Kidney (tissue), 14 donors: ENCODE data around the gene ZNF888. TPM values are rescaled to one million over a fixed set of nuclear protein-coding genes. Genes with fewer than 3 reads are reported as not detected.
"Not testable (repeated sequence)": the region's sequence is repeated elsewhere in the genome, so short reads cannot be mapped to it uniquely, and the experiment has no call there.

ENCODE experiments used
- DNase-seq, 5 donors: peaks; one replicate each; pipeline ENCODE4 v3.0.0-alpha.2; 2013 to 2020
- FAIRE-seq: peaks from 2 replicates; lab custom pipeline; 2012; peaks lifted over from hg19 to GRCh38; lab: Jason Lieb, UNC
- H3K27ac ChIP-seq, 2 donors: one replicate each; pipeline ENCODE4 v1.7.0; 2013; ENCODE audit warnings: low read depth in 2 of 2, low read length in 2 of 2, inconsistent platforms in 1 of 2
- H3K27me3 ChIP-seq: one replicate; pipeline ENCODE4 v1.7.1; 2013; ENCODE audit warnings: low read length, inconsistent platforms; ENCODE audit not compliant: control insufficient read depth, insufficient read depth
- H3K36me3 ChIP-seq, 3 donors: one replicate each; pipeline versions ENCODE4 v1.7.0 to v1.7.1; 2013; ENCODE audit warnings: low read length in 3 of 3, control low read depth in 1 of 3, inconsistent platforms in 1 of 3; ENCODE audit not compliant: insufficient read depth in 3 of 3, control insufficient read depth in 2 of 3
- H3K4me1 ChIP-seq, 3 donors: one replicate each; pipeline versions ENCODE4 v1.7.0 to v1.7.1; 2013; ENCODE audit warnings: low read length in 3 of 3, inconsistent platforms in 1 of 3, low read depth in 1 of 3; ENCODE audit not compliant: control insufficient read depth in 2 of 3, insufficient read depth in 2 of 3
- H3K4me3 ChIP-seq, 3 donors: one replicate each; pipeline versions ENCODE4 v1.7.0 to v1.8.1; 2013; ENCODE audit warnings: low read length in 3 of 3, control low read depth in 1 of 3, inconsistent platforms in 1 of 3
- H3K9ac ChIP-seq, 3 donors: one replicate each; pipeline versions ENCODE4 v1.7.0 to v1.7.1; 2013; ENCODE audit warnings: low read length in 3 of 3, control low read depth in 1 of 3, inconsistent platforms in 1 of 3
- H3K9me3 ChIP-seq, 3 donors: one replicate each; pipeline versions ENCODE4 v1.7.0 to v1.7.1; 2013; ENCODE audit warnings: low read length in 3 of 3, control low read depth in 1 of 3, inconsistent platforms in 1 of 3; ENCODE audit not compliant: control insufficient read depth in 2 of 3, insufficient read depth in 1 of 3
- CTCF ChIP-seq: IDR thresholded peaks from 3 replicates; pipeline ENCODE4 v1.5.1; 2012; ENCODE audit warnings: mild to moderate bottlenecking, moderate library complexity, borderline replicate concordance; ENCODE audit not compliant: insufficient read depth; ENCODE audit errors: extremely low read depth
- intact Hi-C: fragments of 100-400 bp; cut with DNase I; formaldehyde crosslinking; loops from one replicate; pipeline ENCODE4 v1.11.1; 2022
- polyA plus RNA-seq: library from polyadenylated mRNA; stranded (reverse); fragments of 350-450 nt; fragmentation: Illumina TruSeq; extraction: RNeasy Lipid Tissue Mini Kit (QIAGEN cat#74804); gene quantifications from one replicate; pipeline ENCODE4 v1.2.3, GENCODE V29; 2014; ENCODE audit warnings: low read depth, low replicate concordance; ENCODE audit not compliant: insufficient read depth
- total RNA-seq: library from RNA; stranded (reverse); fragmentation: NEBNext Ultra II Directional; extraction: Animal tissue kit (Norgen Biotek cat#: 25700); gene quantifications from one replicate; pipeline ENCODE4 v1.2.1, GENCODE V29; 2021
- donor health status: control.
- donor health status: control.
- donor health status: control.
- donor health status: control.
- donor health status: control.
- donor health status: DM: yes; HTN: yes; CAD: no.
- donor health status: Normal renal cell carcinoma (clear cell type).

Gene ZNF888
- total and polyA plus RNA-seq, 2 donors from 2014 or later = 3.4 to 22.6 TPM

- peaks cover 10 to 51% (median 41%) of the 10 kb centered on the region in 3 donors for H3K9me3 ChIP-seq
- H3K27ac ChIP-seq = no peak overlapping the region
- H3K27me3 ChIP-seq = no peaks in the 10 kb centered on the region
- intact Hi-C loops = no loop called here
- FAIRE-seq (no peak), DNase-seq (no peak)
- peaks cover 24 to 37% (median 30%) of the 10 kb centered on the region in 3 donors for H3K36me3 ChIP-seq
- no peak overlapping the region for H3K4me3 ChIP-seq
- H3K4me1 ChIP-seq = peaks cover 0 to 2% (median 0%) of the 10 kb centered on the region in 3 donors
- TF ChIP-seq CTCF = no peak
- no peak overlapping the region for H3K9ac ChIP-seq
Observed at GRCh38 chr19:52948025-52948770, 25.0 kb upstream of the ZNF888 start.

GRCh38 chr19:52946322-52947310 lies 23.4 kb upstream of the ZNF888 start:
- peaks cover 0 to 2% (median 0%) of the 10 kb centered on the region in 3 donors for H3K4me1 ChIP-seq
- H3K4me3 ChIP-seq = peak overlapping the region in 2 of 3 donors; percentile 17 to 43
- peaks cover 14 to 21% (median 16%) of the 10 kb centered on the region in 3 donors for H3K36me3 ChIP-seq
- TF ChIP-seq CTCF = no peak
- no peak for FAIRE-seq
- DNase-seq = peak; percentile 81 to 91 (median 89)
- peak overlapping the region in 1 of 2 donors; percentile 48 for H3K27ac ChIP-seq
- H3K27me3 ChIP-seq = no peaks in the 10 kb centered on the region
- intact Hi-C loops = no loop called here
- no peak overlapping the region for H3K9ac ChIP-seq
- peaks cover 8 to 37% (median 33%) of the 10 kb centered on the region in 3 donors for H3K9me3 ChIP-seq

GRCh38 chr19:52945652-52946321 lies 22.6 kb upstream of the ZNF888 start:
- DNase-seq = no peak
- H3K27ac ChIP-seq = peak overlapping the region; percentile 43 to 53
- intact Hi-C loops = no loop called here
- peaks cover 0 to 2% (median 0%) of the 10 kb centered on the region in 3 donors for H3K4me1 ChIP-seq
- FAIRE-seq = no peak
- H3K36me3 ChIP-seq = peaks cover 7 to 13% (median 9%) of the 10 kb centered on the region in 3 donors
- peaks cover 7 to 30% (median 28%) of the 10 kb centered on the region in 3 donors for H3K9me3 ChIP-seq
- H3K27me3 ChIP-seq = no peaks in the 10 kb centered on the region
- no peak for TF ChIP-seq CTCF
- H3K4me3 ChIP-seq = peak overlapping the region in 1 of 3 donors; percentile 17
- no peak overlapping the region for H3K9ac ChIP-seq

- peak overlapping the region in 1 of 2 donors; percentile 43 for H3K27ac ChIP-seq
- H3K27me3 ChIP-seq, H3K4me1 ChIP-seq, FAIRE-seq, H3K9ac ChIP-seq, H3K4me3 ChIP-seq, H3K36me3 ChIP-seq, intact Hi-C loops: not testable (repeated sequence)
- peaks cover 1 to 21% (median 19%) of the 10 kb centered on the region in 3 donors for H3K9me3 ChIP-seq
- peak in 1 of 5 donors; percentile 48 for DNase-seq
Observed at GRCh38 chr19:52944703-52945493, 21.7 kb upstream of the ZNF888 start.
